GM12891 (cell line): ENCODE data around the gene GHRL. TPM values are rescaled to one million over a fixed set of nuclear protein-coding genes. Genes with fewer than 3 reads are reported as not detected.
A peak's percentile ranks its signal among the peaks of the same experiment; 100 is the strongest.

Experiments used
- DNase-seq: peaks from one replicate; pipeline ENCODE4 v3.0.0; 2011; ENCODE audit warnings: low spot score; ENCODE audit not compliant: insufficient read length
- FAIRE-seq: peaks from 2 replicates; lab custom pipeline; 2011; peaks lifted over from hg19 to GRCh38; lab: Jason Lieb, UNC
- PAX5 ChIP-seq: IDR thresholded peaks from 2 replicates; pipeline ENCODE4 v1.6.1; 2011; ENCODE audit warnings: low read length, moderate library complexity, mild to moderate bottlenecking; ENCODE audit not compliant: insufficient read depth, severe bottlenecking
- POLR2A ChIP-seq: IDR thresholded peaks from 2 replicates; pipeline ENCODE4 v1.6.1; 2011; ENCODE audit warnings: low read depth, low read length, control low read depth
- POLR2AphosphoS5 ChIP-seq: IDR thresholded peaks from 2 replicates; pipeline ENCODE4 v1.6.1; 2011; ENCODE audit warnings: low read depth, low read length, control low read depth
- POU2F2 ChIP-seq: IDR thresholded peaks from 2 replicates; pipeline ENCODE4 v1.6.1; 2011; ENCODE audit warnings: low read depth, mild to moderate bottlenecking, control low read depth, low read length, moderate library complexity
- SPI1 ChIP-seq: IDR thresholded peaks from 2 replicates; pipeline ENCODE4 v1.6.1; 2011; ENCODE audit warnings: low read depth, low read length, control low read depth
- TAF1 ChIP-seq: IDR thresholded peaks from 2 replicates; pipeline ENCODE4 v1.6.1; 2011; ENCODE audit warnings: low read depth, low read length, control low read depth
- polyA plus RNA-seq: library from polyadenylated mRNA; unstranded; fragments of >200 nt; gene quantifications from one replicate; pipeline ENCODE4 v1.2.1, GENCODE V29; 2012; ENCODE audit warnings: low read depth, missing spikeins, inconsistent platforms; ENCODE audit not compliant: missing spikeins

The GHRL gene, protein sequence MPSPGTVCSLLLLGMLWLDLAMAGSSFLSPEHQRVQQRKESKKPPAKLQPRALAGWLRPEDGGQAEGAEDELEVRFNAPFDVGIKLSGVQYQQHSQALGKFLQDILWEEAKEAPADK
- 2.4 TPM for polyA plus RNA-seq

DNA sequence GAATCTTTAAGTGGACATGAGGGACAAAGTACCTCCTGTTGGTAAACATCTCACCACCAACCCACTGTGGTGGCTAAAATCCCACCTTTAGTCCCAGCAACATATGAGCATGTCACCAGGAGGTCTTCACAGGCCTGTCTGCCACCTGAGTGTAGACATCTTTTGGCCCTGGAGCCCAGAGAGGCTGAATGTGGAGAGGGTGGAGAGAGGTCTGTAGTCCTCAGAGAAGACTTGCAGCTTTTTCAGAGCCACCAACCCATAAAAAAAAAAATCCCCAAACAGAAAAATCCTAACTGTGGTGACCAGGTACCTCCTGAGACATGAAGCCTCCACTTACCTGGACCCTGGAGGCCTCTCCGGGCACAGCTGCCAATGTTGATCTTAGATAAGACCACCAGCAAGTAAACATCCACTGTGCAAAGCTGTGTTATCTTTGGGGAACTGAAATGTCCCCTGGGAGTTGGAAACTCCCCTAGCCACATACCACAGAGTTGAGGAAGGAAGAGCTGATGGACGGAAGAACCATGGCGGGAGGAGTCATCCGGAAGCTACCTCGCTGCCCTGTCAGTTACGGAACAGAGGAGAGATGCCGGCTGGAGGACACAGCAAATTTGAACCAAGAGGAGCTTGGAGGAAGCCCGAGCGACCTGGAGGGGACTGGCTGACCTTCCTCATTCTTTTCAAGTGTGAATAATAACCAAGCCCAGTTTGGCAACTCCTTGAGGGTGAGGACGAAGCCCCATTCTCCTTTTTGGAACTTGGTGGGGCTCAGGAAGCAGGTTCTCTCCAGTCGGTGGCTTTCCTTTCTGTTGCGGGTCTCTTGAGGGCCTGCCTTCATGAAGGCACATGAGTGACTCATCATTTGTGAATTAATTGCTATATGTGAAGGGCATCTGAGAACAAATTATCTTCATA is at the start of gene GHRL:
Gene GHRL, minus strand, starts transcription at position 443 of the 915 bp plus-strand sequence. CDS start 2,767 bp downstream, outside the sequence.
- TF ChIP-seq POLR2AphosphoS5 (peak; percentile 63), TAF1 (0 out of 2 replicates have a peak, but pooled peaks have one; percentile 66), PAX5 (no peak), SPI1 (peak; percentile 84), POLR2A (peak; percentile 81), POU2F2 (0 out of 2 replicates have a peak, but pooled peaks have one; percentile 57)
- DNase-seq (peak; percentile 47), FAIRE-seq (peak; percentile 77)

DNA sequence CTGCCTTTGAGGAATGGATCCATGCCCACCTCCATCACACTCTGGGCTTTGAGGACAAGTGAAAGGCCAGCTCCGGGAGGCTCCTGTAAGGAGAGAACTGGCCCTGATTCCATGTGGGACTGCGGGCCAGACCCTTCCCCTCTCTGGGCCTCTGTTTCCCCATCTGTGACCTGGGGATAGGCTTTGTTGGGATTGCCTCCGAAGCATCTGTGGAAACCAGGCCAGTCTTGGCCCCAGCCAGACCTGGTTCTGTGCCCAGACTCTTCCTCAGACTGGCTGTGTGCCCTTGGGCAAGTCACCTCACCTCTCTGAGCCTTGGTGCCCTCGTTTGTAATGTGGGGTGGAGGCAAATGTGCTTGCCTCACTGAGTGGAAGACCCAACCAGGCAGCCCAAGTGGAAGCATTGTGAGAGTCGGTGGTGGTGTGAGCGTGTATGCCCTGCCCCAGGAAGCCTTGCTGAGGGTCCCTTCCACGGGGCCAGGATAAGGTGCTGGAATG is 49.2 kb upstream of the GHRL start:
- DNase-seq (no peak), FAIRE-seq (no peak)
- no peak for TF ChIP-seq POLR2AphosphoS5
- TF ChIP-seq POLR2A, result no peak
- TF ChIP-seq TAF1, result no peak
- TF ChIP-seq SPI1, result no peak

DNA sequence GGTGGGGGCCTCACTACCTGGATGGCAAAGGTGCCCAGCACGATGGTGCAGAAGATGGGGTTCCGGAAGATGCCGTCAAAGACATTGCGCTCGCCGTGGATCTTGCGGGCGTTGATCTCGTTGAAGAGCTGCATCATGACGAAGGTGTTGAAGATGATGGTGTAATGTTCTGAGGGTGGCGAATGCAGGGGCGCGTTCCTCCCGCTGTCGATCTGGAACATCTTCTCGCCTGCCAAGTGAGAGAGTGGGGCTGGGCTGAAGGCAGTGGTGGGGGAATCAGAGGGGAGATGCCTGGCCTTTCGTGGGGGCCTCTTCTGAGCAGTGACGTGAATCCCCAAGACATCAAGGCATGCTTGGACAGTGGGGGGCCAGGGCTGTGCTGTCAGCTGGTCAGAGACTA is 47.7 kb upstream of the GHRL start:
- TF ChIP-seq TAF1, result no peak
- TF ChIP-seq POU2F2, result no peak
- TF ChIP-seq POLR2A, result no peak
- no peak for TF ChIP-seq SPI1
- TF ChIP-seq PAX5, result no peak
- TF ChIP-seq POLR2AphosphoS5, result no peak

DNA sequence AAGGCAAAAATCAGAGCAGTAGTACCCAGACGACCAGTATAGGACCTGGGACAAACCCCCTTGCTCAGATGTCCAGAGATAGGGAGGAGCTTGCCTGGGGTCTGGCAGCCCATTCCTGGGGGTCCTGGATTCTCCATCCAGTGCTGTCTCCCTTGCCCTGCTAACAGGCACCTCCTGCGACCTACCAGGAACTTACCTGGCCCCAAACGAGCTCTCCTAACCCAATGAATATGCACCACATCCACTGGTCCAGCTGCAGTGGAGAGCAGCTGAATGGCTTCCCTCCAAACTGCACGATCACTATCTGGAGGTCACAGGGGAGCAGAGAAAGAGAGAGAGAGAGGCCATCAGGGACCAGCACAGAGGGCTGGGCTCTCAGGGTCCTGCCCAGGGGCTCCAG is 47.3 kb upstream of the GHRL start:
- FAIRE-seq (no peak), DNase-seq (no peak)
- no peak for TF ChIP-seq POLR2AphosphoS5
- TF ChIP-seq TAF1, result no peak
- no peak for TF ChIP-seq PAX5
- no peak for TF ChIP-seq POLR2A
- no peak for TF ChIP-seq POU2F2
- TF ChIP-seq SPI1, result no peak

More for the DNA sequence above, 47.7 kb upstream of the GHRL start:
- DNase-seq (no peak), FAIRE-seq (no peak)

DNA sequence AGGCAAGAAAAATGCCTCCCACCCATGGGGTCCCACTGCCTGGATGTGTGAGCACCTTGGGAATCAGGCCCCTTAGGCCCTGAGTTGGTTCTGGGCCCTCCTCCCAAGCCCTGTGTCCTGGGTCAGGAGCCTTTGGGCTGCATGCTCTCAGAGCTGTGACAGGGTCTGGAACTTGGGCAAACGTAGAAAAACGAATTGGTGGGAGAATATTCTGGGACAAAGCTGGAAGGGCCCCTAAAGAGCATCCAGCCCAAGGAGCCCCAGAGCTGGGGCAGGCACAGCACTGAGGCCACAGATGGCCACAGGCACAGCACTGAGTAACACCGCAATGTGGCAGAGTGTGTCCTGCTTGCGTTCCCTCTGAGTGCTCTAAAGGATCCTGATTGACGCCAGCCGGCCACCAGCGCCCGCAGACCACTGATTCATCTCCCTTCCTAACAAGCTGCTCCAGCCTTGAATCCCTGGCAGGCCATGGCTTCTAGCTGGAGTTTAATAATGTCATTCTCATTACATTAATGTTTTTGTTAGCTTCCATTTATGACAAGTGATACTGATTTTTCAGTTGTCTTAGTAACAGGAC is 46.7 kb upstream of the GHRL start:
- FAIRE-seq (no peak), DNase-seq (no peak)
- TF ChIP-seq TAF1 (no peak), POLR2A (no peak), POLR2AphosphoS5 (no peak), POU2F2 (no peak), SPI1 (no peak), PAX5 (no peak)

DNA sequence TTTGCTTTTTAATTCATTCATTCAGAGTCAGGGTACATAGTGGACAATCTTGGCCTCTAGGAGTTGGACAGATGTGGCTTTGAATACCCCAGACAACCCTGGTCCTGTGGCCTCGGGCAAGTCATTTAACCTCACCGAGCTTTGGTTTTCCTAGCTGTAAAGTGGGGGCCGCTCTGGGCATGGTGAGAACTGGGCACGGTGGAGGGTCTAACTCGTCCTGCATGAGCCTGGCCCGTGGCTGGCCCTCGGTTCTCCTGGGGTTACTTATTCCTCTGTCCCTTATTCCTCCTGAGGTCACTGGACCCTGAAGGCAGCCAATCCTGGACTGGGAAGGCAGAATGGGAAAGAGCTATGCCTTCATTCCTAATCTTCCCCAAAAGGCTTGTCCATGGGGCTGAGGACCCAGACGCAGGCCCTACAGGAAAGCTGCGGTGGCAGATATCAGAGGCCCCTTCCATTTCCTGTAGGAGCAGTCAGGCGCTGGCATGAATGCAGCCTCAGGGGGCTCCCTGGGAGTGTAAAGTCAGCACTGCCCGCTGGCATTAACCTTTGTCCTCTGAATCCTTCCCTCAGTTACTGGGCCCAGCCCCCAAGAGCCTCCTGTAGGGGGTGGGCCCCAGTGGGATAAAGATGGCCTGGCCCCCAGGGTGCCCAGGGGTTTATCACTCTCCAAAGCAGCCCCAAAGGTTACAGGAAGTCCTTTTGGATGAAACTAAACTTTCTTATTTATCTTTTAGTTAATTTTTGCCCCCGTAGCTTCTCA is 46.0 kb upstream of the GHRL start:
- TF ChIP-seq POU2F2 (no peak), PAX5 (no peak), POLR2A (no peak), SPI1 (no peak), TAF1 (no peak), POLR2AphosphoS5 (no peak)
- no peak for FAIRE-seq
- DNase-seq, result no peak

DNA sequence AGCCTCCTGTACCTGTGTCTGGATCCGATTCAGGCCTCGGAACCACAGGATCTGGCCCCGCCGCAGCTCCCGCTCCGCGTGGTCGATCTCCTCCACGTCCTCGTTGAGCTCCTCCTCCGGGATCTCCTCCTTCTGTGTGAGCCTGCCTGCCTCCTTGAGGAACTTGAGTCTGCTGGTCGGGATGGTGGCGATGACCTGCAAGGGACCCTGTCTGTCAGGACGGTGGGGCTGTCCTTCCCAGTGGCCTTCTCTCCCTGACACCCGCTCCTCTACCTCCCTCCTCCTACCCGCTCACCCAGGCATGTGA is 45.4 kb upstream of the GHRL start:
- FAIRE-seq, result no peak
- DNase-seq, result no peak
- TF ChIP-seq POLR2A (no peak), POLR2AphosphoS5 (no peak), POU2F2 (no peak), SPI1 (no peak), PAX5 (no peak), TAF1 (no peak)

DNA sequence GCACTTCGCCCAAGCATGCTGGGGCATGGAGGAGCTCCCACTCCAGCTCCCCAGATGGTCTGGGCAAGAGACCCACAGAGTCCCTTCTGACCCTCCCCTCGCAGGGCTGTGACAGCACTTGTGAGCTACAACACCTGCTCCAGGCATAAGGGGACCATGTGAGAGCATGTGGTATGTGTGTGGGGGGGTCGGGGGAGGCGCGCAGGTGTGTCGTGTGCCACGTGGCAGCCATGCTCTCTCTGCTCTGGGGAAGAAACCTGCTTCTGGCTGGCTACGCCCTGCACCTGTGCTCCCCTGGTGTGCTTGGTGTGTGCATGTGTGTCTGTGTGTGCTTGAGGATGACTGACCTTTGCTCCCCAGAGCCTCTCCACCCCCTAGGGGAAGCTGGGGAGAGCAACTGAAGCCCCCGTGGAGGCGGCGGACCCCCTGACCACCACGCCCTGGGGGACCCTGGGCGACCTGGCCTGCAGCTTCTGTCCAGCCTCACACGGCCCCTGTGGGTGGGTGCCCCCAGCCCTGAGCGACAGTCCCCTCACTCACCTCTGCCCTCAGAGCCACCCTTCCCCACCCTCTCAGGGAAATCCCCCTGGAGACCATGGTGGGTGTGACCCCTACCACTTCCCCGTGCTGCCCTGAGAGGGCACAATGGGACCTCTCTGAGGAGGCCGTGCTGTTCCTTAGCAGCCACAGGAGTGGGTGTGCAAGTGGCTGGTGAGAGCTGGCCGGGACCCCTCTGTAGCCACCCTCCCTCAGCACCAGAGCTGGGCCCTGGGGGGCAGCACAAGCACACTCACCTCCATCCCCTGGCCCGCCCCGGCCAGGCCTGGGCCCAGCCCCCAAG is 44.8 kb upstream of the GHRL start:
- TF ChIP-seq POLR2AphosphoS5 (no peak), TAF1 (no peak), SPI1 (no peak), POLR2A (no peak), PAX5 (no peak), POU2F2 (no peak)
- DNase-seq (no peak), FAIRE-seq (no peak)
